ENCODE data around the gene TMEM212.
"Not testable (repeated sequence)": the region's sequence is repeated elsewhere in the genome, so short reads cannot be mapped to it uniquely, and the experiment has no call there.

The TMEM212 gene

GRCh38 chr3:171851660-171852058 lies 8.5 kb downstream of the TMEM212 start:
- DNase-seq, result no peak
- no peaks in the 10 kb centered on the region for H4K20me1 ChIP-seq (ENCODE audit: insufficient read depth, low read length)
- no peak overlapping the region for H3K4me3 ChIP-seq (ENCODE audit: low read depth in 1 of 2, low read length in 2 of 2)
- no peak overlapping the region for H3K9ac ChIP-seq (ENCODE audit: low read depth, low read length)
- H3K36me3 ChIP-seq (ENCODE audit: insufficient read depth, low read length), result no peaks in the 10 kb centered on the region
- H3K27me3 ChIP-seq (ENCODE audit: insufficient read depth, low read length, poor library complexity), result peaks cover 4% of the 10 kb centered on the region
- H3K79me2 ChIP-seq (ENCODE audit: insufficient read depth, low read length), result no peaks in the 10 kb centered on the region
- H3K4me1 ChIP-seq (ENCODE audit: insufficient read depth, low read length), result no peaks in the 10 kb centered on the region
- H3K9me3 ChIP-seq (ENCODE audit: insufficient read depth, low read length, severe bottlenecking), result peaks cover 17% of the 10 kb centered on the region
- no peak overlapping the region for H2AFZ ChIP-seq (ENCODE audit: low read depth, low read length)
- TF ChIP-seq EZH2 (IDR thresholded peaks at IDR 0.05; ENCODE audit: borderline replicate concordance, low read depth, low read length, severe bottlenecking) (no peak), CTCF (IDR thresholded peaks at IDR 0.05; ENCODE audit: borderline replicate concordance, extremely low read depth, low read length, poor library complexity, severe bottlenecking) (no peak)
- no peak overlapping the region for H3K27ac ChIP-seq (ENCODE audit: low read length)
- no peak for ATAC-seq (ENCODE audit: insufficient read depth, low read depth)
- no peak overlapping the region for H3K4me2 ChIP-seq (ENCODE audit: insufficient read depth, low read length)

- no peak overlapping the region for H2AFZ ChIP-seq (ENCODE audit: low read depth, low read length)
- H3K4me2 ChIP-seq (ENCODE audit: insufficient read depth, low read length), result no peak overlapping the region
- H3K9me3 ChIP-seq (ENCODE audit: insufficient read depth, low read length, severe bottlenecking), result peaks cover 17% of the 10 kb centered on the region
- ATAC-seq (ENCODE audit: insufficient read depth, low read depth) (no peak), DNase-seq (no peak)
- no peaks in the 10 kb centered on the region for H3K79me2 ChIP-seq (ENCODE audit: insufficient read depth, low read length)
- no peaks in the 10 kb centered on the region for H4K20me1 ChIP-seq (ENCODE audit: insufficient read depth, low read length)
- H3K4me1 ChIP-seq (ENCODE audit: insufficient read depth, low read length), result no peaks in the 10 kb centered on the region
- H3K27ac ChIP-seq (ENCODE audit: low read length), result no peak overlapping the region
- no peaks in the 10 kb centered on the region for H3K36me3 ChIP-seq (ENCODE audit: insufficient read depth, low read length)
- H3K4me3 ChIP-seq (ENCODE audit: low read depth in 1 of 2, low read length in 2 of 2), result no peak overlapping the region
- TF ChIP-seq EZH2 (IDR thresholded peaks at IDR 0.05; ENCODE audit: borderline replicate concordance, low read depth, low read length, severe bottlenecking) (no peak), CTCF (IDR thresholded peaks at IDR 0.05; ENCODE audit: borderline replicate concordance, extremely low read depth, low read length, poor library complexity, severe bottlenecking) (no peak)
- no peak overlapping the region for H3K9ac ChIP-seq (ENCODE audit: low read depth, low read length)
- no peaks in the 10 kb centered on the region for H3K27me3 ChIP-seq (ENCODE audit: insufficient read depth, low read length, poor library complexity)
Measured at GRCh38 chr3:171854649-171855305, 11.6 kb downstream of the TMEM212 start.

DNA sequence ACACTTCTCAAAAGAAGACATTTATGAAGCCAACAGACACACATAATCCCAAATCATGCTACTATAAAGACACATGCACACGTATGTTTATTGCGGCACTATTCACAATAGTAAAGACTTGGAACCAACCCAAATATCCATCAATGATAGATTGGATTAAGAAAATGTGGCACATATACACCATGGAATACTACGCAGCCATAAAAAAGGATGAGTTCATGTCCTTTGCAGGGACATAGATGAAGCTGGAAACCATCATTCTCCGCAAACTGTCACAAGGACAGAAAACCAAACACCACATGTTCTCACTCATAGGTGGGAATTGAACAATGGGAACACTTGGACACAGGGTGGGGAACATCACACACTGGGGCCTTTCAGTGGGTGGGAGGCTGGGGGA lies 15.6 kb downstream of the TMEM212 start:
- not testable (repeated sequence) for H3K27me3 ChIP-seq (ENCODE audit: insufficient read depth, low read length, poor library complexity); ATAC-seq (ENCODE audit: insufficient read depth, low read depth); H3K4me1 ChIP-seq (ENCODE audit: insufficient read depth, low read length); H3K27ac ChIP-seq (ENCODE audit: low read length); H3K4me2 ChIP-seq (ENCODE audit: insufficient read depth, low read length); DNase-seq; H3K9ac ChIP-seq (ENCODE audit: low read depth, low read length); H4K20me1 ChIP-seq (ENCODE audit: insufficient read depth, low read length); H3K79me2 ChIP-seq (ENCODE audit: insufficient read depth, low read length); H3K36me3 ChIP-seq (ENCODE audit: insufficient read depth, low read length); H3K4me3 ChIP-seq (ENCODE audit: low read depth in 1 of 2, low read length in 2 of 2); H2AFZ ChIP-seq (ENCODE audit: low read depth, low read length)
- peaks cover 13% of the 10 kb centered on the region for H3K9me3 ChIP-seq (ENCODE audit: insufficient read depth, low read length, severe bottlenecking)

DNA sequence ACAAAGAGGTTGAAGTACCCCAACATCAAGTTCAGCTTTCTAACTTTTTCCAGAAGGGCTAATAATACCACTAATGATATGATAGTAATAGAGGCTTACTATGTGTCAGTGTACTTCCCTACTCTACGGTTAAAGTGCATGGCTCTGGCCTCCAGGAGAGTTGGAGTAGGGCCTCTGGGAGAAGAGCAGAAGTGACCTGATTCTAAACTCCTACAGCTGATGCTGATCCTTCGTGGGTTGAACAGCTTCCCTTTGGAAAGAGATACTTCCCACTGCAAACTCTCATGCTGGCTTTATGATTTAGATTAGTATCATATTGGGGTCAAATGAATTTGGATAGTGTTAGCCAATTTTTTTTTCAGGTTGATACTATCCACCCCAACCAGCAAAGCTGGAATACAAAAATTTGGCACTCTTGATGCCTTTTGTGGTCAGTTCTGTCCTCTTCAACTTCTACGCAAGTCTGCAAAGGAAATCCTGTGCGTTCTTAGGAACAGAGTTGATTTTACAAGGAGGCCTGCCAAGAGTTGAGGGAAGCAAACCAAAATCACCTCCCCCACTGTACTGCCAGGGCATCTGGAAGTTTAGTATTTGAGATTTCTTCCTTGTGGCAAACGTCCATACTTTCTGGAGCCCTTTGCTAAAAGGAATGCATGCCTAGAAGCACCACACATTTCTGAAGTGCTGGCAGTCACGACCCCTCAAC lies 17.8 kb downstream of the TMEM212 start:
- ATAC-seq (ENCODE audit: insufficient read depth, low read depth), result no peak

More for the DNA sequence above, 17.8 kb downstream of the TMEM212 start:
- Histone ChIP-seq H3K36me3 (ENCODE audit: insufficient read depth, low read length) (no peaks in the 10 kb centered on the region), H4K20me1 (ENCODE audit: insufficient read depth, low read length) (no peaks in the 10 kb centered on the region), H3K27me3 (ENCODE audit: insufficient read depth, low read length, poor library complexity) (peaks cover 4% of the 10 kb centered on the region), H3K9ac (ENCODE audit: low read depth, low read length) (no peak overlapping the region), H3K79me2 (ENCODE audit: insufficient read depth, low read length) (no peaks in the 10 kb centered on the region), H3K27ac (ENCODE audit: low read length) (no peak overlapping the region), H3K4me2 (ENCODE audit: insufficient read depth, low read length) (no peak overlapping the region), H2AFZ (ENCODE audit: low read depth, low read length) (no peak overlapping the region), H3K4me1 (ENCODE audit: insufficient read depth, low read length) (no peaks in the 10 kb centered on the region), H3K4me3 (ENCODE audit: low read depth in 1 of 2, low read length in 2 of 2) (no peak overlapping the region), H3K9me3 (ENCODE audit: insufficient read depth, low read length, severe bottlenecking) (peaks cover 3% of the 10 kb centered on the region)
- DNase-seq, result no peak
- TF ChIP-seq CTCF (IDR thresholded peaks at IDR 0.05; ENCODE audit: borderline replicate concordance, extremely low read depth, low read length, poor library complexity, severe bottlenecking) (no peak), EZH2 (IDR thresholded peaks at IDR 0.05; ENCODE audit: borderline replicate concordance, low read depth, low read length, severe bottlenecking) (no peak)
